HEK293 (cell line): ENCODE data around the gene MARCHF10.

Source experiments
- CTCF ChIA-PET: fragments of 350-600 bp; formaldehyde crosslinking; extraction: SDS; loops from one replicate; lab custom pipeline; 2021; ENCODE audit warnings: antibody characterized with exemption; lab: Yijun Ruan, JAX
- POLR2A ChIA-PET: fragments of 300-600 bp; formaldehyde crosslinking; extraction: SDS; loops from one replicate; lab custom pipeline; 2020; ENCODE audit warnings: antibody characterized with exemption, inconsistent platforms; lab: Yijun Ruan, JAX
- H3K27ac ChIP-seq: fragments of 200-500 bp; sonication (Bioruptor generic); 2 replicates; pipeline ENCODE4 v1.5.1; 2014; ENCODE audit warnings: low read depth, low read length, control low read depth, inconsistent platforms; ENCODE audit errors: extremely low read depth
- H3K36me3 ChIP-seq, 2 experiments: fragments of 200-500 bp in 1 of 2; sonication (Bioruptor generic) in 1 of 2; 1 replicate in 1 of 2; 2 replicates in 1 of 2; pipeline ENCODE4 v1.5.1; 2014 to 2017; ENCODE audit warnings: inconsistent platforms in 2 of 2, low read length in 2 of 2; ENCODE audit not compliant: control insufficient read depth in 2 of 2, insufficient read depth in 1 of 2
- H3K4me1 ChIP-seq: fragments of 200-500 bp; sonication (Bioruptor generic); 2 replicates; pipeline ENCODE4 v1.5.1; 2014; ENCODE audit warnings: mild to moderate bottlenecking, low read length, inconsistent platforms; ENCODE audit not compliant: control insufficient read depth, insufficient read depth
- H3K4me3 ChIP-seq: 2 replicates; pipeline ENCODE4 v1.5.1; 2011; ENCODE audit warnings: low read depth, mild to moderate bottlenecking, control low read depth, low read length, moderate library complexity
- H3K9me3 ChIP-seq: fragments of 200-500 bp; sonication (Bioruptor generic); 2 replicates; pipeline ENCODE4 v1.5.1; 2014; ENCODE audit warnings: low read depth, low read length, inconsistent platforms; ENCODE audit not compliant: control insufficient read depth, insufficient read depth
- BCL6B ChIP-seq: fragments of 450-650 bp; formaldehyde crosslinking; IDR thresholded peaks from 2 replicates; pipeline ENCODE4 v1.5.1; 2017; ENCODE audit warnings: missing biosample characterization, missing genetic modification characterization
- EGR2 ChIP-seq: fragments of 450-650 bp; formaldehyde crosslinking; IDR thresholded peaks from 2 replicates; pipeline ENCODE4 v1.5.1; 2016; ENCODE audit warnings: low read depth, missing biosample characterization, missing genetic modification characterization
- GLI4 ChIP-seq: fragments of 450-650 bp; formaldehyde crosslinking; IDR thresholded peaks from 2 replicates; pipeline ENCODE4 v1.5.1; 2016; ENCODE audit warnings: missing biosample characterization, missing genetic modification characterization
- GLIS1 ChIP-seq: fragments of 450-650 bp; formaldehyde crosslinking; IDR thresholded peaks from 2 replicates; pipeline ENCODE4 v1.5.1; 2016; ENCODE audit warnings: missing biosample characterization, missing genetic modification characterization
- HOXA7 ChIP-seq: sonication (generic); formaldehyde crosslinking; IDR thresholded peaks from 2 replicates; pipeline ENCODE4 v1.8.1; 2022; ENCODE audit warnings: missing genetic modification reagents, borderline replicate concordance
- PATZ1 ChIP-seq: fragments of 450-650 bp; formaldehyde crosslinking; IDR thresholded peaks from 2 replicates; pipeline ENCODE4 v1.5.1; 2016; ENCODE audit warnings: missing biosample characterization, missing genetic modification characterization
- PBX3 ChIP-seq: sonication (generic); formaldehyde crosslinking; IDR thresholded peaks from 2 replicates; pipeline ENCODE4 v1.8.1; 2022; ENCODE audit warnings: mild to moderate bottlenecking, moderate library complexity, missing genetic modification reagents
- PRDM1 ChIP-seq: fragments of 450-650 bp; formaldehyde crosslinking; IDR thresholded peaks from 2 replicates; pipeline ENCODE4; 2016; ENCODE audit warnings: missing biosample characterization, missing genetic modification characterization
- PRDM6 ChIP-seq: fragments of 450-650 bp; formaldehyde crosslinking; IDR thresholded peaks from 2 replicates; pipeline ENCODE4 v1.5.1; 2017; ENCODE audit warnings: missing biosample characterization, missing genetic modification characterization
- SP7 ChIP-seq: fragments of 450-650 bp; formaldehyde crosslinking; IDR thresholded peaks from 2 replicates; pipeline ENCODE4 v1.5.1; 2016; ENCODE audit warnings: missing biosample characterization, missing genetic modification characterization
- ZBTB17 ChIP-seq: fragments of 450-650 bp; formaldehyde crosslinking; IDR thresholded peaks from 2 replicates; pipeline ENCODE4 v1.5.1; 2016; ENCODE audit warnings: missing biosample characterization, missing genetic modification characterization
- ZBTB7A ChIP-seq: fragments of 450-650 bp; formaldehyde crosslinking; IDR thresholded peaks from 2 replicates; pipeline ENCODE4 v1.5.1; 2016; ENCODE audit warnings: low read depth, missing biosample characterization, missing genetic modification characterization
- ZNF239 ChIP-seq: fragments of 450-650 bp; formaldehyde crosslinking; IDR thresholded peaks from 2 replicates; pipeline ENCODE4 v1.5.1; 2016; ENCODE audit warnings: missing biosample characterization, missing genetic modification characterization
- ZNF302 ChIP-seq: fragments of 450-650 bp; formaldehyde crosslinking; IDR thresholded peaks from 2 replicates; pipeline ENCODE4 v1.5.1; 2016; ENCODE audit warnings: missing biosample characterization, missing genetic modification characterization, low read depth
- ZNF366 ChIP-seq: fragments of 450-650 bp; formaldehyde crosslinking; conservative IDR thresholded peaks from 2 replicates; pipeline ENCODE4 v1.5.1; 2016; ENCODE audit warnings: missing biosample characterization, missing genetic modification characterization
- ZNF37A ChIP-seq: fragments of 450-650 bp; IDR thresholded peaks from 2 replicates; pipeline ENCODE4 v1.5.1; 2018; ENCODE audit warnings: missing biosample characterization, missing genetic modification characterization
- ZNF423 ChIP-seq: fragments of 450-650 bp; formaldehyde crosslinking; IDR thresholded peaks from 2 replicates; pipeline ENCODE4 v1.5.1; 2016; ENCODE audit warnings: missing biosample characterization, missing genetic modification characterization
- ZNF501 ChIP-seq: fragments of 450-650 bp; formaldehyde crosslinking; IDR thresholded peaks from 2 replicates; pipeline ENCODE4 v1.5.1; 2016; ENCODE audit warnings: missing biosample characterization, missing genetic modification characterization
- ZNF521 ChIP-seq: fragments of 450-650 bp; formaldehyde crosslinking; IDR thresholded peaks from 2 replicates; pipeline ENCODE4 v1.5.1; 2017; ENCODE audit warnings: missing biosample characterization, mild to moderate bottlenecking, missing genetic modification characterization
- ZNF530 ChIP-seq: fragments of 450-650 bp; formaldehyde crosslinking; IDR thresholded peaks from 2 replicates; pipeline ENCODE4 v1.5.1; 2016; ENCODE audit warnings: low read depth, missing biosample characterization, missing genetic modification characterization
- ZNF544 ChIP-seq: fragments of 450-650 bp; formaldehyde crosslinking; IDR thresholded peaks from 2 replicates; pipeline ENCODE4 v1.5.0; 2017; ENCODE audit warnings: missing biosample characterization, missing genetic modification characterization
- ZNF548 ChIP-seq: fragments of 450-650 bp; formaldehyde crosslinking; IDR thresholded peaks from 2 replicates; pipeline ENCODE4 v1.5.1; 2016; ENCODE audit warnings: missing biosample characterization, missing genetic modification characterization
- ZNF585B ChIP-seq: fragments of 450-650 bp; formaldehyde crosslinking; IDR thresholded peaks from 2 replicates; pipeline ENCODE4 v1.5.1; 2016; ENCODE audit warnings: missing biosample characterization, missing genetic modification characterization
- ZNF623 ChIP-seq: fragments of 450-650 bp; formaldehyde crosslinking; IDR thresholded peaks from 2 replicates; pipeline ENCODE4 v1.5.1; 2016; ENCODE audit warnings: missing biosample characterization, missing genetic modification characterization
- ZNF624 ChIP-seq: fragments of 450-650 bp; formaldehyde crosslinking; IDR thresholded peaks from 2 replicates; pipeline ENCODE4 v1.5.1; 2017; ENCODE audit warnings: missing biosample characterization, missing genetic modification characterization
- ZNF776 ChIP-seq: fragments of 450-650 bp; formaldehyde crosslinking; IDR thresholded peaks from 2 replicates; pipeline ENCODE4 v1.5.0; 2017; ENCODE audit warnings: missing biosample characterization, missing genetic modification characterization, borderline replicate concordance
- ZNF777 ChIP-seq: fragments of 450-650 bp; formaldehyde crosslinking; IDR thresholded peaks from 2 replicates; pipeline ENCODE4 v1.5.1; 2017; ENCODE audit warnings: missing biosample characterization, missing genetic modification characterization, borderline replicate concordance
- ZNF843 ChIP-seq: fragments of 450-650 bp; formaldehyde crosslinking; IDR thresholded peaks from 2 replicates; pipeline ENCODE4 v1.5.1; 2016; ENCODE audit warnings: missing biosample characterization, missing genetic modification characterization
- ZSCAN4 ChIP-seq: fragments of 450-650 bp; formaldehyde crosslinking; IDR thresholded peaks from 2 replicates; pipeline ENCODE4 v1.5.1; 2017; ENCODE audit warnings: missing biosample characterization, missing genetic modification characterization
- ZSCAN5A ChIP-seq: fragments of 450-650 bp; formaldehyde crosslinking; IDR thresholded peaks from 2 replicates; pipeline ENCODE4 v1.5.1; 2016; ENCODE audit warnings: missing biosample characterization, missing genetic modification characterization

MARCHF10 gene

GRCh38 chr17:62724398-62725146, 83.5 kb downstream of the MARCHF10 start:
- H3K4me3 ChIP-seq, result no peak overlapping the region
- no peaks in the 10 kb centered on the region for H3K36me3 ChIP-seq
- POLR2A ChIA-PET, result interaction anchor here (0.6 to 0.7 kb wide), 2 partner anchors 96 to 687 kb away, joined by 3 to 4 read pairs; no protein-coding TSS in a partner anchor
- no peak overlapping the region for H3K27ac ChIP-seq
- H3K4me1 ChIP-seq, result peaks cover 4% of the 10 kb centered on the region; the same call in 1 of the 2 replicates
- CTCF ChIA-PET, result interaction anchor here (0.6 kb wide), 1 partner anchor 244 kb away, joined by 3 read pairs; no protein-coding TSS in a partner anchor
- no peaks in the 10 kb centered on the region for H3K9me3 ChIP-seq
- TF ChIP-seq PRDM1 (tag by site-specific recombination), result peak; percentile 44; the same call in 1 of the 2 replicates
- TF ChIP-seq ZNF239 (tag by site-specific recombination), result no peak
- no peak for TF ChIP-seq ZNF302 (tag by site-specific recombination)
- no peak for TF ChIP-seq PBX3 (CRISPR knock-in tag)
- TF ChIP-seq BCL6B (tag by site-specific recombination), result no peak
- no peak for TF ChIP-seq ZSCAN4 (tag by site-specific recombination)
- 0 out of 2 replicates have a peak, but pooled peaks have one; percentile 21 for TF ChIP-seq GLIS1 (tag by site-specific recombination)
- no peak for TF ChIP-seq ZNF777 (tag by site-specific recombination)
- no peak for TF ChIP-seq HOXA7 (CRISPR knock-in tag)
- TF ChIP-seq ZNF37A (tag by site-specific recombination), result no peak
- TF ChIP-seq ZNF548, result no peak
- TF ChIP-seq ZNF423, result no peak
- peak; percentile 86 for TF ChIP-seq EGR2
- no peak for TF ChIP-seq ZNF530 (tag by site-specific recombination)
- TF ChIP-seq ZNF624, result no peak
- TF ChIP-seq PRDM6 (tag by site-specific recombination), result no peak
- TF ChIP-seq ZNF501 (tag by site-specific recombination), result no peak
- peak; percentile 81 for TF ChIP-seq SP7 (tag by site-specific recombination)
- no peak for TF ChIP-seq ZNF623 (tag by site-specific recombination)
- TF ChIP-seq PATZ1 (tag by site-specific recombination), result peak; percentile 47; the same call in 1 of the 2 replicates
- no peak for TF ChIP-seq ZNF776
- TF ChIP-seq GLI4 (tag by site-specific recombination), result no peak
- no peak for TF ChIP-seq ZNF843 (tag by site-specific recombination)
- TF ChIP-seq ZNF585B (tag by site-specific recombination), result no peak
- TF ChIP-seq ZBTB7A (tag by site-specific recombination), result no peak
- TF ChIP-seq ZBTB17 (tag by site-specific recombination), result peak; percentile 47
- TF ChIP-seq ZNF366 (tag by site-specific recombination), result 0 out of 2 replicates have a peak, but pooled peaks have one; percentile 28
- TF ChIP-seq ZNF521 (tag by site-specific recombination), result no peak
- no peak for TF ChIP-seq ZNF544 (tag by site-specific recombination)
- no peak for TF ChIP-seq ZSCAN5A (tag by site-specific recombination)
